ENCODE results near the gene OSBPL2. TPM values are rescaled to one million over a fixed set of nuclear protein-coding genes. Genes with fewer than 3 reads are reported as not detected.

OSBPL2 gene
- total RNA-seq, 4 donors from 2014 or later = 52.8 to 86.7 (median 64.2) TPM

DNA sequence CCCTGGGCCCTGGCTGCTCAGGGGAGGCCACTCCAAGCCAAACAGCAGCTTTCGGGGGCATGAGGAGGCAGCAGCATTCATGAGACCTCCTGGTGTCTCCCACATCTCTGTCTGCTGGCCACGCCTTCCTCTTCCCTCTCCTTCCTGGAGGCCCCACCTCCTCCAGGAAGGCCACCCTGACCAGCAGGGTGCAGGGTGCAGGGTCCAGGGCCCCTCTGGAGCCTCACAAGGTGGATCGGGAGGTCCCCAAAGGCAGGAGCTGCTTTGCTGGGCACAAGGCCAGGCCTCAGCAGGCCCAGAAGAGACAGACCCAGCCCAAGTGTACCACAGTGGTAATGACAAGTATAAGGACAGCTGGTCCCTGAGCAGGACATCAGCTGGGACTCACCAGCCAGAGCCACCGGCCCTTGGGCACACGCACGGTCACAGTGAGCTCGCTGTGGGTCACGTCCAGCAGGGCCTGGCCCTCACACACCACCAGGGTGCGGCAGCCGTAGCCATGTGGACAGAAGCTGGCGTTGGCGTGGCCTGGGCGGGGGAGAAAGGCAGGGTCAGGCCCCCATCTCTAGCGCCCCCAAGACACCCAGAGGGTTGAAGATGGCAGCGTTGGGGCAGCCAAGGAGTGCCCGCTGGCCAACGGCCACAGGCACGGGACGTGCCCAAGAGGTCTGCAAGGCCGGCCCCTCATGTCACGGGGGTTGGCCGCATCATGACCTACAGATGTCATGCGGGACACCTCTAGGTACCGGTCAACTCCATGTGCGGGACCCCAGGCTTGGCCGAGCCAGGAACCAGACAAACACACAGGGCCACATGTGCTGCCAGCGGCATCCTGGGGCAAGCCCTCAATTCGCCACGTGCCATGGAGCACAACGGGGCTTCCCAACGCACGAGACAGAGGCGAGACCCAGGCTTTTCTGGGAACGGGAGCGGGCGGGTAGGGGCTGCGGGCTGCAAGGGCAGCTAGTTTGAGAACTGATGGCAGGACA is 91.4 kb downstream of the OSBPL2 start:
- H3K4me1 ChIP-seq = no peaks in the 10 kb centered on the region
- no peaks in the 10 kb centered on the region for H3K27me3 ChIP-seq
- H3K4me3 ChIP-seq = no peak overlapping the region
- no peaks in the 10 kb centered on the region for H3K9me3 ChIP-seq
- no peak for DNase-seq
- peaks cover 0 to 46% (median 0%) of the 10 kb centered on the region in 3 donors for H3K36me3 ChIP-seq
- TF ChIP-seq, protein P1, sequence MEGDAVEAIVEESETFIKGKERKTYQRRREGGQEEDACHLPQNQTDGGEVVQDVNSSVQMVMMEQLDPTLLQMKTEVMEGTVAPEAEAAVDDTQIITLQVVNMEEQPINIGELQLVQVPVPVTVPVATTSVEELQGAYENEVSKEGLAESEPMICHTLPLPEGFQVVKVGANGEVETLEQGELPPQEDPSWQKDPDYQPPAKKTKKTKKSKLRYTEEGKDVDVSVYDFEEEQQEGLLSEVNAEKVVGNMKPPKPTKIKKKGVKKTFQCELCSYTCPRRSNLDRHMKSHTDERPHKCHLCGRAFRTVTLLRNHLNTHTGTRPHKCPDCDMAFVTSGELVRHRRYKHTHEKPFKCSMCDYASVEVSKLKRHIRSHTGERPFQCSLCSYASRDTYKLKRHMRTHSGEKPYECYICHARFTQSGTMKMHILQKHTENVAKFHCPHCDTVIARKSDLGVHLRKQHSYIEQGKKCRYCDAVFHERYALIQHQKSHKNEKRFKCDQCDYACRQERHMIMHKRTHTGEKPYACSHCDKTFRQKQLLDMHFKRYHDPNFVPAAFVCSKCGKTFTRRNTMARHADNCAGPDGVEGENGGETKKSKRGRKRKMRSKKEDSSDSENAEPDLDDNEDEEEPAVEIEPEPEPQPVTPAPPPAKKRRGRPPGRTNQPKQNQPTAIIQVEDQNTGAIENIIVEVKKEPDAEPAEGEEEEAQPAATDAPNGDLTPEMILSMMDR (IDR thresholded peaks at IDR 0.05) = no peak
- no peak for TF ChIP-seq POLR2A (IDR thresholded peaks at IDR 0.05)
- no peak overlapping the region for H3K27ac ChIP-seq

DNA sequence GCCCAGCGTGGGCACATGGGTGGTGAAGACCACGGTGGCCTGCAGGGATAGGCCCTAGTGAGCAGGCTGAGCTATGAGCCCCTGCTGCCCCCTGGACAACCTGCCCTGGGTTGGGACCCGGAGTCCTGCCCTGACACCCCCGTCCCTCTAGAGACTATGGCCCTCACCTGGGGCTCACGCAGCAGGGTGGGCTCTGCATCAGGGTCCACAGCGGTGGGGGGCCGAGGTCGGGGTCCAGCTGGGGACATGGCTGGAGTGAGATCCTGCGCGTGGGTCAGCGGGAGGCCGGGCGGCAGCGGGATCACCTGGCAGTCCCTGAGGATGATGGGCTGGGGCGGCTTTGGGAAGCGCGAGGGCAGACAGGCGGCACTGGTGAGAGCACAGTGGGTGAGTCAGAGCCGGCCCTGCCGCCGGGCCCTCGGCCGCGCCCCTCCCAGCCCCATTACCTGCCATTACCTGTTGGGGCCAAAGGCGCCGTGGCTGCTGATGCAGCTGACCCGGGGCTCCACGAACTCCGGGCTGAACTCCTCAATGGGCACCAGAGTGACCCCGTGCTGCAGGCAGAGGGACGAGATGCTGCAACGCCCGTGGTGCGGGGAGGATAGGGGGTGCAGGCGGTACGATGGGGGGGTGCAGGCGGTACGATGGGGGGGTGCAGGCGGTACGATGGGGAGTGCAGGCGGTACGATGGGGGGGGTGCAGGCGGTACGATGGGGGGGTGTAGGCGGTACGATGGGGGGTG is 92.4 kb downstream of the OSBPL2 start:
- Histone ChIP-seq H3K27ac (no peak overlapping the region), H3K36me3 (peaks cover 0 to 46% (median 0%) of the 10 kb centered on the region in 3 donors), H3K4me1 (no peaks in the 10 kb centered on the region), H3K9me3 (no peaks in the 10 kb centered on the region), H3K4me3 (no peak overlapping the region), H3K27me3 (no peaks in the 10 kb centered on the region)
- TF ChIP-seq, protein P1 (IDR thresholded peaks at IDR 0.05) = no peak
- TF ChIP-seq POLR2A (IDR thresholded peaks at IDR 0.05) = no peak
- DNase-seq = no peak

DNA sequence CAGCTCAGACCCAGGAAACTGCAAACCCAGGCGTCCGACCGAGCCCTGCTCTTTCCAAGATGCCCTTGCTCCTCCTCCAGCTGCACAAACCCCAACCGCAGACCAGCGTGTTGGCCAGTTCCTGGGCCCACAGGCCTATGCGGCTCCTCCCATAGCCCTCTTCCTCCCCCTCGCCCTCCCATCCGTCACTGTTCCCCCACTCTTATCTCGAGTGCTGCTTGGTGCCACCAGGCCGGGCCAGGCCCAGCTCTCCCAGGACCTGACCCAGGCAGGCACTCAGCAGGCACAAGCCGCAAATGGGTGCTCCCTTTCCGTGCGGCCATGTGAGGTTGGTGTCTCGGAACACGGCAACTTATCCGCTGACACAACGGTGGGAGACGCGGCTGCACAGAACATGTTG is 93.0 kb downstream of the OSBPL2 start:
- peaks cover 0 to 4% (median 0%) of the 10 kb centered on the region in 4 donors for H3K4me1 ChIP-seq
- DNase-seq = no peak
- TF ChIP-seq POLR2A (IDR thresholded peaks at IDR 0.05) = no peak
- TF ChIP-seq, protein P1 (IDR thresholded peaks at IDR 0.05) = no peak
- H3K27me3 ChIP-seq = no peaks in the 10 kb centered on the region
- H3K27ac ChIP-seq = no peak overlapping the region
- peaks cover 0 to 46% (median 0%) of the 10 kb centered on the region in 3 donors for H3K36me3 ChIP-seq
- no peak overlapping the region for H3K4me3 ChIP-seq
- no peaks in the 10 kb centered on the region for H3K9me3 ChIP-seq

DNA sequence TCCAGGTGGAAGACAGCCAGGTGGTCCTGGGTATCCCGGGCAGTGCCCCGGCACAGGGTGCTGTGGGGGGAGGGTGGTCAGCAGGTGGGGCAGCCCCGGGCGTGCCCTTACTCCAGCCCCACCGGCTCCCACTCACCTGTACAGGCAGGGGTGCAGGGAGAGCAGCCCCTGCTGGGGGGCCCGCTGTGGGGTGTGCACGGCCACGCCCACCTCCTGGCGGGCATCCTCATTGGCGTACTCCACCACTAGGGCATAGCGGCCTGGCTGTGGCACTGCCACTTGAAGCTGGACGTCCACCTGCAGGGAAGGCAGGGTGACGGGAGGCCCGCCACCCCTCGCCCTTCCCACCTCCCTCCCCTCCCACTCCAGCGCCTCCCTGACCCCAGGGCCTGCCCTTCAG is 94.1 kb downstream of the OSBPL2 start:
- H3K27ac ChIP-seq = no peak overlapping the region
- no peaks in the 10 kb centered on the region for H3K9me3 ChIP-seq
- peaks cover 0 to 46% (median 0%) of the 10 kb centered on the region in 3 donors for H3K36me3 ChIP-seq
- H3K27me3 ChIP-seq = no peaks in the 10 kb centered on the region
- H3K4me1 ChIP-seq = peaks cover 0 to 9% (median 2%) of the 10 kb centered on the region in 4 donors
- TF ChIP-seq, protein P1 (IDR thresholded peaks at IDR 0.05) = no peak
- no peak for TF ChIP-seq POLR2A (IDR thresholded peaks at IDR 0.05)
- no peak overlapping the region for H3K4me3 ChIP-seq
- no peak for DNase-seq

DNA sequence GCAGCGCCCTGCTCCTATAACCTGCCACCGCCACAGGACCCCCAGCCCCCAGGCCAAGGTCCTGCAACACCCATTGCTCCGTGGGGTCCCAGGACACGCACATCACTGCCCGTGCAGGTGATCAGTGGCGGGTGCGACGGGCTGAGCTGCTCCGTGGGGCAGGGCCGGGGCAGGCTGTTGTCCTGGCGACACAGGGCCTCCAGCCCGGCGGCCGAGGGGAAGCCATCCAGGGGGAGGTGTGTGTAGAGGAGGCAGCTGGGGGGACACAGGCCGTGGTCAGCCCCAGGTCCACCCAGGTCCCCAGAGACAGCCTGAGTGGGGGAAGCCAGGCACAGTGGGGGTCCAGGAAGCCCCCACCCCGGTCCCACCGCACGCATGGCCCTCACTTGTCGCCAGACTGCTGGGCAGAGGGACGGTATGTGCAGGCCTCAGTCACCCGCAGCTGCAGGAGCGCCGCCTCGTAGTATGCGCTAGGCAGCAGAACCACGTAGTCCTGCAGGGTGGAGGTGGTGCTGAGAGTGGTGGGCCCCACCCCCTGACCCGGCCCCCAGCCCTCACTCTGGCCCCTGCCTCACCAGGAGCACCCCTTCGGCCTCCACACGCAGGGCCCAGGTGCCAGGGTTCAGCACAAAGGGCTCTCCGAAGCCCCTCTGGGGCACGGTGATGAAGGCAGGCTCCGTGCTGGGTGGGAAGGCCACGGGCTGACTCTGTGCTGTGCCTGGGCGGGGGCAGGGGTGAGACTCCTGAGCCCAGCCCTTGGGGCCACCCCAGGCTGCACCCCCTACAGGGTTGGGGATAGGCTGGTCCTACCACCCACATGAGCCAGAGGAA is 94.9 kb downstream of the OSBPL2 start:
- Histone ChIP-seq H3K27me3 (no peaks in the 10 kb centered on the region), H3K4me1 (peaks cover 0 to 11% (median 2%) of the 10 kb centered on the region in 4 donors), H3K27ac (no peak overlapping the region), H3K9me3 (no peaks in the 10 kb centered on the region), H3K4me3 (no peak overlapping the region), H3K36me3 (peaks cover 0 to 46% (median 0%) of the 10 kb centered on the region in 3 donors)
- no peak for TF ChIP-seq POLR2A (IDR thresholded peaks at IDR 0.05)
- TF ChIP-seq, protein P1 (IDR thresholded peaks at IDR 0.05) = no peak
- DNase-seq = no peak
